K562 (cell line): ENCODE data around the gene AFDN.

Experiments
- ATF3 ChIP-seq, 2 experiments: fragments of 450-650 bp in 1 of 2; sonication (generic) in 1 of 2; formaldehyde crosslinking in 1 of 2; IDR thresholded peaks in 1 of 2; conservative IDR thresholded peaks in 1 of 2; 2 replicates each; pipeline versions ENCODE4 v1.6.1 to v1.8.1; 2016 to 2023; ENCODE audit warnings: mild to moderate bottlenecking in 2 of 2, moderate library complexity in 2 of 2, inconsistent platforms in 1 of 2, missing genetic modification reagents in 1 of 2
- CHD1 ChIP-seq: fragments of 200-600 bp; sonication (generic); IDR thresholded peaks from one replicate; pipeline ENCODE4 v1.6.1; 2012; ENCODE audit warnings: mild to moderate bottlenecking, moderate library complexity, low read length, inconsistent platforms
- CLOCK ChIP-seq: fragments of 250-450 bp; sonication (Bioruptor Pico); IDR thresholded peaks from 2 replicates; pipeline ENCODE4 v1.4.0; 2020; ENCODE audit warnings: mild to moderate bottlenecking, moderate library complexity, borderline replicate concordance
- CTCF ChIP-seq, 3 experiments: IDR thresholded peaks in 2 of 3; conservative IDR thresholded peaks in 1 of 3; 2 replicates each; pipeline ENCODE4 v1.5.1; 2011 to 2012; ENCODE audit warnings: low read length in 3 of 3, mild to moderate bottlenecking in 3 of 3, control low read depth in 2 of 3, improper control_type of control experiment in 1 of 3, inconsistent platforms in 1 of 3, low read depth in 1 of 3, mixed read lengths in 1 of 3, moderate library complexity in 1 of 3; ENCODE audit not compliant: insufficient read depth in 2 of 3
- EP300 ChIP-seq: IDR thresholded peaks from 2 replicates; pipeline ENCODE4 v1.6.1; 2012; ENCODE audit warnings: low read length, improper control_type of control experiment
- FOXA3 ChIP-seq, 2 experiments: fragments of 450-650 bp in 1 of 2; sonication (generic) in 1 of 2; formaldehyde crosslinking; IDR thresholded peaks in 1 of 2; conservative IDR thresholded peaks in 1 of 2; 2 replicates each; pipeline versions ENCODE4 v1.4.0 to v1.8.0; 2020 to 2022; ENCODE audit warnings: mild to moderate bottlenecking in 2 of 2, missing genetic modification reagents in 1 of 2
- TCF7L2 ChIP-seq: fragments of 150-350 bp; IDR thresholded peaks from 2 replicates; pipeline ENCODE4 v1.6.1; 2016; ENCODE audit warnings: low read depth, mild to moderate bottlenecking, low read length, moderate library complexity
- USF2 ChIP-seq: sonication (generic); formaldehyde crosslinking; IDR thresholded peaks from 2 replicates; pipeline ENCODE4 v1.5.0; 2020; ENCODE audit warnings: missing genetic modification reagents
- ZNF217 ChIP-seq: sonication (generic); formaldehyde crosslinking; IDR thresholded peaks from 2 replicates; pipeline ENCODE4 v1.8.0; 2022; ENCODE audit warnings: mild to moderate bottlenecking, missing genetic modification reagents
- ZNF699 ChIP-seq: fragments of 250-450 bp; sonication (Bioruptor Pico); IDR thresholded peaks from 2 replicates; pipeline ENCODE4 v1.8.0; 2021; ENCODE audit warnings: mild to moderate bottlenecking, moderate library complexity; ENCODE audit not compliant: insufficient replicate concordance
- ZNF766 ChIP-seq: fragments of 200-800 bp; sonication (Bioruptor generic); conservative IDR thresholded peaks from 2 replicates; pipeline ENCODE4 v1.6.1; 2016; ENCODE audit warnings: missing genetic modification characterization, missing compliant biosample characterization

GRCh38 chr6:167934426-167934864, 107.7 kb downstream of the AFDN start:
- TF ChIP-seq CTCF (IDR thresholded peaks at IDR 0.05 in 2 of 3, conservative IDR thresholded peaks at IDR 0.05 in 1 of 3; ENCODE audit: insufficient read depth in 2 of 3, low read depth in 1 of 3, low read length in 3 of 3) (no peak), EP300 (no peak), FOXA3 (CRISPR knock-in tag; conservative IDR thresholded peaks at IDR 0.05 in 1 of 2, IDR thresholded peaks at IDR 0.05 in 1 of 2) (no peak), ATF3 (IDR thresholded peaks at IDR 0.05) (no peak), ATF3 (CRISPR knock-in tag; conservative IDR thresholded peaks at IDR 0.05) (no peak), CLOCK (CRISPR knock-in tag) (no peak), USF2 (no peak), CHD1 (no peak), ZNF217 (CRISPR knock-in tag) (no peak), ZNF766 (CRISPR knock-in tag) (no peak), TCF7L2 (no peak), ZNF699 (CRISPR knock-in tag) (no peak)
